ENCODE data around the gene THADA.

DNA sequence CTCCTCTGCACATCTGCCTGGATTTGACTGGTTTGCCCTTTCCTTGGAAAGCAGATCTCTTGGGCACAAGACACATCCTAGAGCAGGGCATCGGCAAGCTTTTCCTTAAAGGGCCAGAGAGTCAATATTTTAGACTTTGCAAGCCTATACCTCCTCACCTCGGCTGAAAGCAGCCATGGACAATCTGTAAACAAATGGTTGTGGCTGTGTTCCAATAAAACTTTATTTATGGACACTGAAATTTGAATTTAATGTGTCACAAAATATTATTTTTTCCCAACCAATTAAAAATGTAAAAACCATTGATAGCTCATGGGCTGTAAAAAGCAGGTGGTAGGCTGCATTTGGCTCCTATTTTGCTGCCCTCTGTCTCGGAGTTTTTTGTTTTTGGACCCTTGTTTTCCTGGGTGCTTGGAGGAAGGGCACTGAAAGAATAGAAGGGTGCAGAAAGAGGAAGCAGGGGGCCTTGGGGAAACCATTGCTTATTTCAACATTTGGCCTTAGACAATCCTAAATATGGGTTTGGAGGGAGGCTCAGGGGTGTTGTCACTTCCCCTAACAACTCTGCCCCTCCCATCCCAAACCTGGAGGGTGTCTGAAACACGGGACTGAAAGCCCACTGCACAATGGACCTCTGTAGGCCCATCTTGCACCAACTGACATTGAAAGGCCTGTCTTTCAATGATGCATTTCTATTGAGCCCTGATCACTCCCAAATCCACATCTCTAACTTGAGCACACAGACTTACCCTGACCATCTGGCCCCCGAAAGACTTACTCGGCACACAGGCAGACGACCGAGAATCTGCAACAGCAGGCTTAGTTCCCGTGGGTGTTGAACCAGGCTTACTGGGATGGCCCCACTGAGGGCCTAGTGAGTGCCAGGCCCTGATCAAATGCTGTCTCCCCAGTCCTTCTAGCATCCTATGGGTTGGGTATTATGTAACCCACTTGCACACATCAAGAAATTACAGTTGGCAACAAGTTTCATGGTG is 362.3 kb downstream of the THADA start:
- TF ChIP-seq CTBP1 (IDR thresholded peaks at IDR 0.05; ENCODE audit: borderline replicate concordance) (no peak), L3MBTL2 (conservative IDR thresholded peaks at IDR 0.05) (no peak)
